Measurements from ENCODE around the gene CREM.

DNA sequence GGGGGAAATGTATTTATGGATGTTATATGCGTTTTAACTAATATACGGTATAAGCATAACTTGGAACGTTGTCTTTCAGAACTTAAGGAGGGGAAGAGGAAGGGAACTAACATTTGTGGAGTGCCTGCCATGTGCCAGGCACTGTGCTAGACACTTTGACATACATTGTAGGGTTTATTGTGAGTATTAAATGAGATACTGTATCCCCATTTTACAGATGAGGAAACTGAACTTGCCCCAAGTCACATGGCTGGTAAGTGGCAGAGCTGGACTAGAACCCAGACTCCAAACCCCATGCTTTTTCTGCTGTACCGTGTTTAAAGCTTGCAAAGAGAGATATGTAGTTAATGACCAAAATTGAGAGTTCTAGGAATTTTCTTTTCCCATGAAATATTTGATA is 74.6 kb downstream of the CREM start:
- TF ChIP-seq, protein P1, sequence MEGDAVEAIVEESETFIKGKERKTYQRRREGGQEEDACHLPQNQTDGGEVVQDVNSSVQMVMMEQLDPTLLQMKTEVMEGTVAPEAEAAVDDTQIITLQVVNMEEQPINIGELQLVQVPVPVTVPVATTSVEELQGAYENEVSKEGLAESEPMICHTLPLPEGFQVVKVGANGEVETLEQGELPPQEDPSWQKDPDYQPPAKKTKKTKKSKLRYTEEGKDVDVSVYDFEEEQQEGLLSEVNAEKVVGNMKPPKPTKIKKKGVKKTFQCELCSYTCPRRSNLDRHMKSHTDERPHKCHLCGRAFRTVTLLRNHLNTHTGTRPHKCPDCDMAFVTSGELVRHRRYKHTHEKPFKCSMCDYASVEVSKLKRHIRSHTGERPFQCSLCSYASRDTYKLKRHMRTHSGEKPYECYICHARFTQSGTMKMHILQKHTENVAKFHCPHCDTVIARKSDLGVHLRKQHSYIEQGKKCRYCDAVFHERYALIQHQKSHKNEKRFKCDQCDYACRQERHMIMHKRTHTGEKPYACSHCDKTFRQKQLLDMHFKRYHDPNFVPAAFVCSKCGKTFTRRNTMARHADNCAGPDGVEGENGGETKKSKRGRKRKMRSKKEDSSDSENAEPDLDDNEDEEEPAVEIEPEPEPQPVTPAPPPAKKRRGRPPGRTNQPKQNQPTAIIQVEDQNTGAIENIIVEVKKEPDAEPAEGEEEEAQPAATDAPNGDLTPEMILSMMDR (IDR thresholded peaks at IDR 0.05), result no peak
- TF ChIP-seq POLR2AphosphoS5 (IDR thresholded peaks at IDR 0.05), result no peak

Measured in sigmoid colon (tissue), 4 donors.